ENCODE measurements around the gene RASAL2. TPM values are rescaled to one million over a fixed set of nuclear protein-coding genes. Genes with fewer than 3 reads are reported as not detected.

Gene RASAL2
- total and polyA plus RNA-seq, 2 of the 13 experiments (the other 11 are each of a cell fraction or from before 2014, with no cell fraction given): 5.4 to 5.9 TPM

GRCh38 chr1:178532392-178532791, 438.5 kb downstream of the RASAL2 start (continued):
- TF ChIP-seq SIN3A (IDR thresholded peaks at IDR 0.05; ENCODE audit: borderline replicate concordance, low read depth, low read length): no peak
- no peak for TF ChIP-seq ZNF879 (CRISPR knock-in tag; IDR thresholded peaks at IDR 0.05)
- TF ChIP-seq HES4 (CRISPR knock-in tag; IDR thresholded peaks at IDR 0.05; ENCODE audit: borderline replicate concordance): no peak
- TF ChIP-seq ZNF574 (CRISPR knock-in tag; IDR thresholded peaks at IDR 0.05): peak; percentile 33; the same call in 1 of the 2 replicates
- peak; percentile 59; the same call in 1 of the 2 replicates for TF ChIP-seq KAT8 (CRISPR knock-in tag; IDR thresholded peaks at IDR 0.05)
- TF ChIP-seq NR2F6 (IDR thresholded peaks at IDR 0.05): no peak
- TF ChIP-seq NR2F6 (CRISPR knock-in tag; IDR thresholded peaks at IDR 0.05): peak; percentile 6; the same call in 1 of the 2 replicates
- no peak for TF ChIP-seq MAX (IDR thresholded peaks at IDR 0.05)
- TF ChIP-seq SOX6 (IDR thresholded peaks at IDR 0.05): no peak
- TF ChIP-seq SOX6 (CRISPR knock-in tag; IDR thresholded peaks at IDR 0.05): peak; percentile 33
- TF ChIP-seq SOX5 (CRISPR knock-in tag; IDR thresholded peaks at IDR 0.05; ENCODE audit: borderline replicate concordance): no peak
- no peak for TF ChIP-seq SAP130 (CRISPR knock-in tag; IDR thresholded peaks at IDR 0.05; ENCODE audit: low read depth)
- TF ChIP-seq REL (CRISPR knock-in tag; conservative IDR thresholded peaks at IDR 0.05): no peak
- TF ChIP-seq ELK4 (CRISPR knock-in tag; IDR thresholded peaks at IDR 0.05; ENCODE audit: borderline replicate concordance): no peak
- TF ChIP-seq FOXO4 (CRISPR knock-in tag; conservative IDR thresholded peaks at IDR 0.05): no peak
- TF ChIP-seq ZNF253 (CRISPR knock-in tag; IDR thresholded peaks at IDR 0.05; ENCODE audit: borderline replicate concordance): no peak
- TF ChIP-seq HDAC2 (CRISPR knock-in tag; IDR thresholded peaks at IDR 0.05): 0 out of 2 replicates have a peak, but pooled peaks have one; percentile 27
- TF ChIP-seq ZNF407 (CRISPR knock-in tag; IDR thresholded peaks at IDR 0.05; ENCODE audit: not compliant biosample characterization): no peak

Data from HepG2 (cell line).